Sigmoid colon (tissue), 4 donors: Measurements from ENCODE around the gene NOXRED1.

Experiments used
- EP300 ChIP-seq, 4 donors: sonication (generic); formaldehyde crosslinking; IDR thresholded peaks; one replicate each; pipeline ENCODE4 v1.6.1; 2017; ENCODE audit warnings: antibody characterized with exemption in 4 of 4
- POLR2A ChIP-seq, 2 donors: fragments of 450-650 bp; IDR thresholded peaks; one replicate each; pipeline ENCODE4 v1.6.1; 2016; ENCODE audit warnings: antibody characterized with exemption in 2 of 2, mild to moderate bottlenecking in 2 of 2, moderate library complexity in 2 of 2
- POLR2AphosphoS5 ChIP-seq, 4 donors: sonication (generic); formaldehyde crosslinking; IDR thresholded peaks; one replicate each; pipeline ENCODE4 v1.6.1; 2017; ENCODE audit warnings: antibody characterized with exemption in 4 of 4
- TF ChIP-seq, protein P1 (sequence below), 4 experiments: fragments of 450-650 bp in 3 of 4; fragments of 200-600 bp in 1 of 4; IDR thresholded peaks; one replicate each; pipeline ENCODE4 v1.5.1; 2016 to 2019; ENCODE audit warnings: antibody characterized with exemption in 4 of 4, mild to moderate bottlenecking in 3 of 4, moderate library complexity in 2 of 4

DNA sequence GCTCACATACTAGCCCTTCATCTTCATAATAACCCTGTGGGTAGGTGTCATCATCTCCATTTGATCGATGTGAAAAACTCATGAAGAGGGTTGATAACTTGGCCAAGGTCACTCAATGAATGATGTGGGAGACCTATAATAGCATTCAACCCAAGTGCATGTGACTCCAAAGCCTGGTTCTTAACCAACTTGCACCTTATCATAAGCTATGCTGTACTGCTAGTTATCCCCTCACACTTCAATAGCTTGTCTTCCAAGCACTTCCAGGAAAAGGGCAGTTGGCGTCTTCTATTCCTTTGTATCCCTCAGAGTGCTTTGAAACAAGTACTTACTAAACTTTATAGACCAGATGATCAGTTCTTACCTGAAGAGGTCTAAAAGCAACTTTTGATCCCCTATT, 18.9 kb upstream of the NOXRED1 start:
- TF ChIP-seq, protein P1, sequence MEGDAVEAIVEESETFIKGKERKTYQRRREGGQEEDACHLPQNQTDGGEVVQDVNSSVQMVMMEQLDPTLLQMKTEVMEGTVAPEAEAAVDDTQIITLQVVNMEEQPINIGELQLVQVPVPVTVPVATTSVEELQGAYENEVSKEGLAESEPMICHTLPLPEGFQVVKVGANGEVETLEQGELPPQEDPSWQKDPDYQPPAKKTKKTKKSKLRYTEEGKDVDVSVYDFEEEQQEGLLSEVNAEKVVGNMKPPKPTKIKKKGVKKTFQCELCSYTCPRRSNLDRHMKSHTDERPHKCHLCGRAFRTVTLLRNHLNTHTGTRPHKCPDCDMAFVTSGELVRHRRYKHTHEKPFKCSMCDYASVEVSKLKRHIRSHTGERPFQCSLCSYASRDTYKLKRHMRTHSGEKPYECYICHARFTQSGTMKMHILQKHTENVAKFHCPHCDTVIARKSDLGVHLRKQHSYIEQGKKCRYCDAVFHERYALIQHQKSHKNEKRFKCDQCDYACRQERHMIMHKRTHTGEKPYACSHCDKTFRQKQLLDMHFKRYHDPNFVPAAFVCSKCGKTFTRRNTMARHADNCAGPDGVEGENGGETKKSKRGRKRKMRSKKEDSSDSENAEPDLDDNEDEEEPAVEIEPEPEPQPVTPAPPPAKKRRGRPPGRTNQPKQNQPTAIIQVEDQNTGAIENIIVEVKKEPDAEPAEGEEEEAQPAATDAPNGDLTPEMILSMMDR (IDR thresholded peaks at IDR 0.05): no peak
- TF ChIP-seq EP300 (IDR thresholded peaks at IDR 0.05) (no peak), POLR2A (IDR thresholded peaks at IDR 0.05) (no peak), POLR2AphosphoS5 (IDR thresholded peaks at IDR 0.05) (no peak)
